K562 (cell line): ENCODE results near the gene MATK. TPM values are rescaled to one million over a fixed set of nuclear protein-coding genes. Genes with fewer than 3 reads are reported as not detected.

Source experiments
- ATAC-seq: fragments of 200-7000 bp; cut with Tn5 transposase; 3 replicates; pipeline ENCODE4 v1.9.1; 2020; ENCODE audit warnings: moderate library complexity
- BruUV-seq: library from RNA; stranded (reverse); fragments of 400-500 nt; replicated peaks from 2 replicates; lab custom pipeline; 2021; lab: Mats Ljungman, UMichigan
- CTCF ChIA-PET: fragments of 300-600 bp; formaldehyde crosslinking; extraction: SDS; loops from one replicate; lab custom pipeline; 2021; ENCODE audit warnings: low intra/inter-chr PET ratio; lab: Yijun Ruan, JAX
- POLR2A ChIA-PET: fragments of 300-600, 350-650 bp; sonication (Branson Sonifier 250); formaldehyde crosslinking; extraction: SDS; loops from one replicate; lab custom pipeline; 2021; ENCODE audit warnings: antibody characterized with exemption, inconsistent platforms; lab: Yijun Ruan, JAX
- DNase-seq, 4 experiments: peaks; one replicate each; pipeline versions ENCODE4 v3.0.0 to v3.0.0-alpha.2; 2011 to 2018; ENCODE audit warnings: low spot score in 3 of 4, mixed read lengths in 3 of 4; ENCODE audit errors: extremely low read depth in 1 of 4
- FAIRE-seq: peaks from 2 replicates; lab custom pipeline; 2011; peaks lifted over from hg19 to GRCh38; lab: Jason Lieb, UNC
- H2AFZ ChIP-seq: 2 replicates; pipeline ENCODE4 v1.6.0; 2011; ENCODE audit warnings: low read depth, low read length, control low read depth, inconsistent platforms
- H3K27ac ChIP-seq: fragments of 200-600 bp; 3 replicates; pipeline ENCODE4 v1.8.0; 2011; ENCODE audit warnings: low read depth, mild to moderate bottlenecking, control low read depth, inconsistent platforms, low read length, moderate library complexity, mixed read lengths; ENCODE audit errors: extremely low read depth
- H3K27me3 ChIP-seq, 2 experiments: fragments of 300-600 bp in 1 of 2; 2 replicates in 1 of 2; 3 replicates in 1 of 2; pipeline versions ENCODE4 v1.6.0 to v1.8.0; 2011; ENCODE audit warnings: inconsistent platforms in 2 of 2, low read length in 2 of 2, mild to moderate bottlenecking in 1 of 2, mixed read lengths in 1 of 2, moderate library complexity in 1 of 2; ENCODE audit not compliant: control insufficient read depth in 2 of 2, insufficient read depth in 2 of 2
- H3K36me3 ChIP-seq: fragments of 300-600 bp; 3 replicates; pipeline ENCODE4 v1.8.0; 2011; ENCODE audit warnings: mild to moderate bottlenecking, low read length, inconsistent platforms; ENCODE audit not compliant: control insufficient read depth, insufficient read depth
- H3K4me1 ChIP-seq, 2 experiments: fragments of 200-600 bp in 1 of 2; replicated peaks in 1 of 2; 2 replicates in 1 of 2; 3 replicates in 1 of 2; pipeline versions ENCODE4 v1.5.1 to v1.8.0; 2011; ENCODE audit warnings: inconsistent platforms in 2 of 2, low read length in 2 of 2, mild to moderate bottlenecking in 1 of 2, mixed read lengths in 1 of 2, moderate library complexity in 1 of 2; ENCODE audit not compliant: control insufficient read depth in 2 of 2, insufficient read depth in 2 of 2
- H3K4me2 ChIP-seq: 2 replicates; pipeline ENCODE4 v1.6.1; 2011; ENCODE audit warnings: low read length, control low read depth, inconsistent platforms, mixed read lengths; ENCODE audit not compliant: insufficient read depth
- H3K4me3 ChIP-seq: fragments of 200-600 bp; sonication (generic), shearing (Covaris generic); 2 replicates; pipeline ENCODE4 v1.5.1; 2016; ENCODE audit warnings: control low read depth, inconsistent platforms
- H3K79me2 ChIP-seq: fragments of 200-600 bp; 3 replicates; pipeline ENCODE4 v1.8.0; 2011; ENCODE audit warnings: low read length, inconsistent platforms; ENCODE audit not compliant: control insufficient read depth, insufficient read depth
- H3K9ac ChIP-seq, 2 experiments: 2 replicates each; pipeline versions ENCODE4 v1.6.0 to v1.6.1; 2011; ENCODE audit warnings: low read depth in 2 of 2, low read length in 2 of 2, control low read depth in 1 of 2, inconsistent platforms in 1 of 2, mild to moderate bottlenecking in 1 of 2, mixed read lengths in 1 of 2; ENCODE audit not compliant: insufficient read depth in 1 of 2
- H3K9me1 ChIP-seq: one replicate; pipeline ENCODE4 v1.6.0; 2011; ENCODE audit warnings: inconsistent platforms, mild to moderate bottlenecking, low read length, moderate library complexity; ENCODE audit not compliant: control insufficient read depth, insufficient read depth
- H3K9me3 ChIP-seq: replicated peaks from 2 replicates; pipeline ENCODE4 v1.5.1; 2011; ENCODE audit warnings: low read depth, low read length, inconsistent platforms; ENCODE audit not compliant: control insufficient read depth, insufficient read depth
- H4K20me1 ChIP-seq: replicated peaks from 2 replicates; pipeline ENCODE4 v1.6.1; 2011; ENCODE audit warnings: low read length, inconsistent platforms, mixed read lengths; ENCODE audit not compliant: control insufficient read depth, insufficient read depth
- ATF1 ChIP-seq, 2 experiments: fragments of 450-650 bp in 1 of 2; IDR thresholded peaks; 2 replicates each; pipeline ENCODE4 v1.6.1; 2016; ENCODE audit warnings: missing compliant biosample characterization in 1 of 2, missing genetic modification characterization in 1 of 2
- BHLHE40 ChIP-seq: IDR thresholded peaks from 2 replicates; pipeline ENCODE4 v1.6.1; 2011; ENCODE audit warnings: low read length, improper control_type of control experiment
- CBX3 ChIP-seq, 2 experiments: IDR thresholded peaks; 1 replicate in 1 of 2; 2 replicates in 1 of 2; pipeline ENCODE4 v1.6.1; 2012; ENCODE audit warnings: inconsistent platforms in 2 of 2, low read length in 2 of 2, borderline replicate concordance in 1 of 2, control low read depth in 1 of 2
- CREM ChIP-seq: IDR thresholded peaks from 2 replicates; pipeline ENCODE4 v1.6.1; 2014; ENCODE audit warnings: antibody characterized with exemption, low read depth
- FOXK2 ChIP-seq, 2 experiments: fragments of 450-650 bp; IDR thresholded peaks in 1 of 2; conservative IDR thresholded peaks in 1 of 2; 2 replicates each; pipeline ENCODE4 v1.6.1; 2016; ENCODE audit warnings: low read depth in 2 of 2, mild to moderate bottlenecking in 1 of 2
- HES1 ChIP-seq: fragments of 450-650 bp; IDR thresholded peaks from 2 replicates; pipeline ENCODE4 v1.6.1; 2016; ENCODE audit warnings: low read depth, mild to moderate bottlenecking, moderate library complexity
- HNRNPL ChIP-seq: fragments of 200-400 bp; formaldehyde crosslinking; IDR thresholded peaks from 2 replicates; pipeline ENCODE4 v1.6.1; 2017; ENCODE audit warnings: low read depth, mild to moderate bottlenecking, low read length
- HNRNPLL ChIP-seq: fragments of 200-400 bp; formaldehyde crosslinking; IDR thresholded peaks from 2 replicates; pipeline ENCODE4 v1.6.1; 2017; ENCODE audit warnings: low read length, low read depth, mild to moderate bottlenecking; ENCODE audit not compliant: poor library complexity, severe bottlenecking
- MAFG ChIP-seq: fragments of 450-650 bp; conservative IDR thresholded peaks from 2 replicates; pipeline ENCODE4 v1.6.1; 2016; ENCODE audit warnings: missing genetic modification characterization, missing compliant biosample characterization
- NCOA1 ChIP-seq: fragments of 450-650 bp; IDR thresholded peaks from 2 replicates; pipeline ENCODE4 v1.6.1; 2016; ENCODE audit warnings: low read depth
- NR2C1 ChIP-seq, 2 experiments: fragments of 450-650 bp; IDR thresholded peaks; 2 replicates each; pipeline ENCODE4 v1.6.1; 2017; ENCODE audit warnings: mild to moderate bottlenecking in 2 of 2, antibody characterized with exemption in 1 of 2, inconsistent platforms in 1 of 2, missing compliant biosample characterization in 1 of 2, missing genetic modification characterization in 1 of 2
- SMARCA4 ChIP-seq: fragments of 450-650 bp; IDR thresholded peaks from 2 replicates; pipeline ENCODE4 v1.6.1; 2016
- SMARCE1 ChIP-seq: fragments of 450-650 bp; IDR thresholded peaks from 2 replicates; pipeline ENCODE4 v1.7.1; 2016; ENCODE audit warnings: mild to moderate bottlenecking
- SP2 ChIP-seq: IDR thresholded peaks from 2 replicates; pipeline ENCODE4 v1.6.1; 2011; ENCODE audit warnings: mild to moderate bottlenecking, low read depth, low read length, moderate library complexity; ENCODE audit not compliant: poor library complexity, severe bottlenecking; ENCODE audit errors: extremely low read depth
- TEAD2 ChIP-seq: fragments of 450-650 bp; IDR thresholded peaks from 2 replicates; pipeline ENCODE4 v1.6.1; 2016; ENCODE audit warnings: missing genetic modification characterization, control low read depth, missing compliant biosample characterization
- THRA ChIP-seq: fragments of 450-650 bp; IDR thresholded peaks from 2 replicates; pipeline ENCODE4 v1.6.1; 2017; ENCODE audit warnings: mild to moderate bottlenecking, moderate library complexity
- TRIM24 ChIP-seq, 2 experiments: fragments of 450-650 bp; IDR thresholded peaks; 2 replicates each; pipeline ENCODE4 v1.6.1; 2016
- ZBED1 ChIP-seq: IDR thresholded peaks from 2 replicates; pipeline ENCODE4 v1.6.1; 2014
- ZBTB7A ChIP-seq: IDR thresholded peaks from 2 replicates; pipeline ENCODE4 v1.6.1; 2011; ENCODE audit warnings: low read depth, mild to moderate bottlenecking, low read length, moderate library complexity, borderline replicate concordance; ENCODE audit not compliant: control insufficient read depth
- ZNF197 ChIP-seq: fragments of 200-800 bp; sonication (Bioruptor generic); IDR thresholded peaks from 2 replicates; pipeline ENCODE4 v1.6.1; 2016; ENCODE audit warnings: low read depth, missing genetic modification characterization, missing compliant biosample characterization
- ZNF316 ChIP-seq: fragments of 450-650 bp; IDR thresholded peaks from 2 replicates; pipeline ENCODE4 v1.6.1; 2016
- ZSCAN32 ChIP-seq: fragments of 450-650 bp; formaldehyde crosslinking; IDR thresholded peaks from 2 replicates; pipeline ENCODE4 v1.4.0; 2020; ENCODE audit warnings: mild to moderate bottlenecking, moderate library complexity
- WGBS: fragments of 100-300 bp; shearing (Covaris generic); methylation state at CpG from one replicate; pipeline ENCODE4 v1.1.6; 2016; ENCODE audit warnings: low coverage, mixed read lengths; ENCODE audit not compliant: insufficient coverage; ENCODE audit errors: missing lambda C conversion rate; 5-methylcytosine and 5-hydroxymethylcytosine counted together
- in situ Hi-C: fragments of 300-500 bp; cut with MboI; formaldehyde crosslinking; loops from 4 replicates; pipeline ENCODE4 v1.15.0; 2018; ENCODE audit warnings: inconsistent platforms, mixed read lengths
- intact Hi-C: fragments of 100-400 bp; cut with micrococcal nuclease; formaldehyde crosslinking; loops from 2 replicates; pipeline ENCODE4 v1.14.2; 2022
- polyA plus RNA-seq, 8 experiments: library from polyadenylated mRNA; depleted of rRNA in 4 of 8; stranded (reverse) in 5 of 8; unstranded in 3 of 8; fragments of >200 nt; fragmentation: Nextera tagmentation in 2 of 8; fragmentation: Illumina TruSeq in 1 of 8; extraction: Ambion mirVana in 2 of 8; extraction: Trizol in 1 of 8; gene quantifications; 2 replicates each; pipeline versions ENCODE4 v1.2.1 to v1.2.3, GENCODE V29; 2011 to 2014; ENCODE audit warnings: inconsistent platforms in 1 of 8, missing spikeins in 1 of 8
- total RNA-seq, 7 experiments: library from RNA; depleted of rRNA in 6 of 7; stranded (reverse); fragments of >200 nt in 6 of 7; fragmentation: Illumina TruSeq in 2 of 7; extraction: Trizol in 2 of 7; gene quantifications; 2 replicates each; pipeline versions ENCODE4 v1.2.1 to v1.2.3, GENCODE V29; 2011 to 2021; ENCODE audit warnings: low replicate concordance in 1 of 7

The MATK gene
- total and polyA plus RNA-seq, 9 of the 15 experiments (the other 6 are each of a cell fraction or from before 2014, with no cell fraction given), result 0.08 to 41.5 (median 21.4) TPM

DNA sequence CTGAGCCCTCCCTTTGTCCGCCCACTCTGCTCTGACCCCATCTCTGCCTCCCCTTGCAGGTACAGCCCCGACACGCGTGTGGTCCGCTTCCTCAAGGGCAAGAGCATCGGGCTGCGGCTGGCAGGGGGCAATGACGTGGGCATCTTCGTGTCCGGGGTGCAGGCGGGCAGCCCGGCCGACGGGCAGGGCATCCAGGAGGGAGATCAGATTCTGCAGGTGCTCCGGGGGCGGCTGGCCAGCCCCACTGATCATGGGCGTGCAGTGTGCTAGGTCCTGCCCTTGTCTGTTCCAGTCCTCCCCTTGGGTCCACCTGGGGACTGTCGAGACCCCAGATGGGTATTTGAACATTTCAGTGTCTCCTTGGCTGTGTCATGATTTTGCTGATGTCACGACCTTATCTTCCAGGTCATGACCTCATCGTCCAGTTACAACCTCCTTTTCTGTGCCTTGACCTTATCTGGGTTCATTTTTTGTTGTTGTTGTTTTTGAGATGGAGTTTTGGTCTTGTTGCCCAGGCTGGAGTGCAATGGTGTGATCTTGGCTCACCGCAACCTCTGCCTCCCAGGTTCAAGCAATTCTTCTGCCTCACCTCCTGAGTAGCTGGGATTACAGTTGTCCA lies 50.0 kb downstream of the MATK start:
- Histone ChIP-seq H3K27ac (no peak overlapping the region), H3K79me2 (no peaks in the 10 kb centered on the region), H3K9me1 (no peaks in the 10 kb centered on the region), H3K4me3 (no peak overlapping the region), H3K4me2 (no peak overlapping the region), H2AFZ (no peak overlapping the region), H4K20me1 (no peaks in the 10 kb centered on the region; the same call in 1 of the 2 replicates), H3K36me3 (no peaks in the 10 kb centered on the region), H3K4me1 (peaks cover 9 to 26% of the 10 kb centered on the region in 2 experiments; a peak in 4 of 5 replicates), H3K27me3 (peaks cover 0 to 9% of the 10 kb centered on the region in 2 experiments; a peak in 2 of 5 replicates), H3K9me3 (0 out of 2 replicates have a peak, but pooled peaks cover 4% of the 10 kb centered on the region), H3K9ac (peak overlapping the region in 1 of 2 experiments; percentile 43; a peak in 1 of 4 replicates)
- ChIA-PET CTCF (no interaction called here), POLR2A (interaction anchor here (0.7 kb wide), 1 partner anchor 11 kb away, joined by 4 read pairs; no protein-coding TSS in a partner anchor)
- no TSS peak for BruUV-seq
- ATAC-seq, result no peak; the same call in 2 of the 3 replicates
- intact Hi-C loops, result no loop called here
- in situ Hi-C loops, result no loop called here
- WGBS, result 26% methylated on average over 17 of the region's 21 CpGs
- DNase-seq, result peak in 1 of 4 experiments; percentile 31
- no peak for FAIRE-seq
- TF ChIP-seq HNRNPLL (no peak), HES1 (no peak), NR2C1 (IDR thresholded peaks at IDR 0.05) (peak; percentile 65), NR2C1 (tag; IDR thresholded peaks at IDR 0.05) (peak; percentile 74), NCOA1 (peak; percentile 45; the same call in 1 of the 2 replicates), TEAD2 (tag) (no peak), TRIM24 (IDR thresholded peaks at IDR 0.05) (peak in 1 of 2 experiments; percentile 28; a peak in 2 of 4 replicates), ZBED1 (peak; percentile 81), SMARCE1 (peak; percentile 37; the same call in 1 of the 2 replicates), ZNF197 (CRISPR knock-in tag) (no peak), MAFG (tag) (peak; percentile 63), ATF1 (CRISPR knock-in tag; IDR thresholded peaks at IDR 0.05) (no peak), ATF1 (tag; IDR thresholded peaks at IDR 0.05) (peak; percentile 66), SMARCA4 (0 out of 2 replicates have a peak, but pooled peaks have one; percentile 41), FOXK2 (conservative IDR thresholded peaks at IDR 0.05 in 1 of 2, IDR thresholded peaks at IDR 0.05 in 1 of 2; ENCODE audit: low read depth in 2 of 2) (peak in 1 of 2 experiments; percentile 36; a peak in 1 of 4 replicates), ZNF316 (peak; percentile 63), ZSCAN32 (CRISPR knock-in tag) (no peak), HNRNPL (no peak), THRA (0 out of 2 replicates have a peak, but pooled peaks have one; percentile 41), BHLHE40 (no peak), ZBTB7A (0 out of 2 replicates have a peak, but pooled peaks have one; percentile 10), CREM (peak; percentile 64), CBX3 (IDR thresholded peaks at IDR 0.05; ENCODE audit: borderline replicate concordance in 1 of 2, low read length in 2 of 2) (no peak), SP2 (no peak)
